Measurements from ENCODE around the gene MRPL49. TPM values are rescaled to one million over a fixed set of nuclear protein-coding genes. Genes with fewer than 3 reads are reported as not detected.

The MRPL49 gene
- total RNA-seq, 4 donors from 2014 or later: 68.1 to 76.2 (median 72.0) TPM

- Histone ChIP-seq H3K27me3 (no peaks in the 10 kb centered on the region), H3K9me3 (no peaks in the 10 kb centered on the region), H3K4me3 (no peak overlapping the region), H3K36me3 (peaks cover 63 to 94% (median 78%) of the 10 kb centered on the region in 3 donors), H3K27ac (no peak overlapping the region), H3K4me1 (peaks cover 9 to 36% (median 16%) of the 10 kb centered on the region in 3 donors)
- intact Hi-C loops (cut with DNase I): loop anchor here (10.0 kb wide), 1 partner anchor 46 kb away; the partner anchor contains the start of gene SPDYC
- no peak for DNase-seq
- TF ChIP-seq CTCF (IDR thresholded peaks at IDR 0.05) (no peak), POLR2A (IDR thresholded peaks at IDR 0.05) (no peak)
- WGBS, 2 donors: 62 to 69% methylated on average over 3 to 5 of the region's 15 CpGs
Observed at GRCh38 chr11:65128182-65129145, 6.3 kb downstream of the MRPL49 start.

GRCh38 chr11:65129649-65130441 lies 7.7 kb downstream of the MRPL49 start:
- Histone ChIP-seq H3K27me3 (no peaks in the 10 kb centered on the region), H3K4me1 (peaks cover 13 to 30% (median 17%) of the 10 kb centered on the region in 3 donors), H3K9me3 (no peaks in the 10 kb centered on the region), H3K36me3 (peaks cover 63 to 83% (median 72%) of the 10 kb centered on the region in 3 donors), H3K27ac (no peak overlapping the region), H3K4me3 (no peak overlapping the region)
- WGBS, 2 donors: 84 to 96% methylated on average over 3 to 10 of the region's 13 CpGs
- DNase-seq: no peak
- TF ChIP-seq POLR2A (IDR thresholded peaks at IDR 0.05) (no peak), CTCF (IDR thresholded peaks at IDR 0.05) (no peak)
- intact Hi-C loops (cut with DNase I): loop anchor here (10.0 kb wide), 1 partner anchor 45 kb away; the partner anchor contains the start of gene SPDYC

- WGBS, 2 donors: 86 to 95% methylated on average over 5 to 8 of the region's 19 CpGs
- no peak for DNase-seq
- intact Hi-C loops (cut with DNase I): no loop called here
- no peaks in the 10 kb centered on the region for H3K27me3 ChIP-seq
- peaks cover 19 to 38% (median 23%) of the 10 kb centered on the region in 3 donors for H3K4me1 ChIP-seq
- no peaks in the 10 kb centered on the region for H3K9me3 ChIP-seq
- TF ChIP-seq POLR2A (IDR thresholded peaks at IDR 0.05) (no peak), CTCF (IDR thresholded peaks at IDR 0.05) (no peak)
- H3K4me3 ChIP-seq: no peak overlapping the region
- H3K36me3 ChIP-seq: peaks cover 60 to 73% (median 62%) of the 10 kb centered on the region in 3 donors
- no peak overlapping the region for H3K27ac ChIP-seq
Observed at GRCh38 chr11:65130631-65131416, 8.7 kb downstream of the MRPL49 start.

- Histone ChIP-seq H3K27me3 (no peaks in the 10 kb centered on the region), H3K9me3 (no peaks in the 10 kb centered on the region), H3K36me3 (peaks cover 54 to 67% (median 56%) of the 10 kb centered on the region in 3 donors), H3K4me3 (no peak overlapping the region), H3K4me1 (peaks cover 22 to 43% (median 23%) of the 10 kb centered on the region in 3 donors), H3K27ac (no peak overlapping the region)
- no peak for DNase-seq
- intact Hi-C loops (cut with DNase I): no loop called here
- 72% methylated on average over 3 of the region's 3 CpGs; no CpG with 5 or more reads in 1 of the 2 donors for WGBS, 2 donors
- TF ChIP-seq CTCF (IDR thresholded peaks at IDR 0.05) (no peak), POLR2A (IDR thresholded peaks at IDR 0.05) (no peak)
Observed at GRCh38 chr11:65131417-65131776, 9.3 kb downstream of the MRPL49 start.
